Measurements from ENCODE around the gene RITA1. TPM values are rescaled to one million over a fixed set of nuclear protein-coding genes. Genes with fewer than 3 reads are reported as not detected.

The RITA1 gene
- polyA plus RNA-seq, 2 of the 4 experiments (the other 2 are of a cell fraction): 18.6 to 20.5 TPM

GRCh38 chr12:113239811-113240331 is 54.4 kb downstream of the RITA1 start:
- DNase-seq (ENCODE audit: low read depth in 1 of 2, low spot score in 1 of 2) (no peak), FAIRE-seq (no peak), ATAC-seq (no peak)
- ChIA-PET CTCF (interaction anchor here (0.6 to 1.1 kb wide), 4 partner anchors 11 to 364 kb away, joined by 3 read pairs; no protein-coding TSS in a partner anchor), POLR2A (interaction anchor here (1.5 kb wide), 1 partner anchor 17 kb away, joined by 7 read pairs; no protein-coding TSS in a partner anchor)
- TF ChIP-seq NFE2L2 (conservative IDR thresholded peaks at IDR 0.05; ENCODE audit: low read length) (no peak), RNF2 (IDR thresholded peaks at IDR 0.05; ENCODE audit: borderline replicate concordance, low read depth) (no peak), HOXB13 (CRISPR knock-in tag; IDR thresholded peaks at IDR 0.05; ENCODE audit: low read depth) (no peak), TFCP2L1 (CRISPR knock-in tag; IDR thresholded peaks at IDR 0.05) (no peak), KDM1A (IDR thresholded peaks at IDR 0.05; ENCODE audit: low read depth) (no peak), JUNB (IDR thresholded peaks at IDR 0.05) (no peak)
- Histone ChIP-seq H3K4me1 (peaks cover 30% of the 10 kb centered on the region), H3K9me3 (no peaks in the 10 kb centered on the region), H3K4me3 (no peak overlapping the region), H3K27ac (no peak overlapping the region), H3K4me2 (no peak overlapping the region)
- 91% methylated on average over 12 of the region's 12 CpGs for WGBS (ENCODE audit: missing lambda C conversion rate)

- Histone ChIP-seq H3K9me3 (no peaks in the 10 kb centered on the region), H3K4me1 (peaks cover 30% of the 10 kb centered on the region), H3K27ac (no peak overlapping the region), H3K4me3 (no peak overlapping the region), H3K4me2 (no peak overlapping the region)
- ChIA-PET CTCF (interaction anchor here (0.6 to 1.4 kb wide), 4 partner anchors 12 to 364 kb away, joined by 3 read pairs; no protein-coding TSS in a partner anchor), POLR2A (interaction anchor here (1.1 to 1.5 kb wide), 2 partner anchors 17 to 19 kb away, joined by 3 to 7 read pairs; partner anchors contain the start of gene TPCN1)
- DNase-seq (ENCODE audit: low read depth in 1 of 2, low spot score in 1 of 2): no peak
- ATAC-seq: no peak
- TF ChIP-seq HEYL (CRISPR knock-in tag; IDR thresholded peaks at IDR 0.05): no peak
- TF ChIP-seq GATA3 (IDR thresholded peaks at IDR 0.05; ENCODE audit: borderline replicate concordance): no peak
- no peak for TF ChIP-seq KDM1A (IDR thresholded peaks at IDR 0.05; ENCODE audit: low read depth)
- TF ChIP-seq HMGXB4 (CRISPR knock-in tag; IDR thresholded peaks at IDR 0.05; ENCODE audit: borderline replicate concordance): no peak
- TF ChIP-seq EHF (CRISPR knock-in tag; IDR thresholded peaks at IDR 0.05): no peak
- TF ChIP-seq HOXB13 (CRISPR knock-in tag; IDR thresholded peaks at IDR 0.05; ENCODE audit: low read depth): no peak
- no peak for TF ChIP-seq HES2 (IDR thresholded peaks at IDR 0.05)
- TF ChIP-seq BHLHE40 (IDR thresholded peaks at IDR 0.05; ENCODE audit: low read depth, low read length): no peak
- no peak for TF ChIP-seq POLR2AphosphoS2 (conservative IDR thresholded peaks at IDR 0.05; ENCODE audit: low read length)
- no peak for TF ChIP-seq HOXB5 (CRISPR knock-in tag; IDR thresholded peaks at IDR 0.05)
- TF ChIP-seq ZNF302 (CRISPR knock-in tag; IDR thresholded peaks at IDR 0.05): no peak
- TF ChIP-seq MAZ (IDR thresholded peaks at IDR 0.05; ENCODE audit: borderline replicate concordance, low read depth, low read length): no peak
- TF ChIP-seq JUNB (IDR thresholded peaks at IDR 0.05): no peak
- no peak for TF ChIP-seq NR3C1 (IDR thresholded peaks at IDR 0.05)
- TF ChIP-seq HOXA7 (CRISPR knock-in tag; IDR thresholded peaks at IDR 0.05): no peak
- TF ChIP-seq PBX3 (IDR thresholded peaks at IDR 0.05): no peak
- TF ChIP-seq EHMT2 (IDR thresholded peaks at IDR 0.05; ENCODE audit: low read depth): no peak
- 91% methylated on average over 3 of the region's 3 CpGs for WGBS (ENCODE audit: missing lambda C conversion rate)
- FAIRE-seq: no peak
These were observed 54.9 kb downstream of the RITA1 start for GRCh38 chr12:113240395-113240794.
